Stimulated activated naive CD8-positive, alpha-beta T cell treated with anti-CD3 and anti-CD28 coated beads, Interleukin-15, amount 100 ng/mL, for 72 hours (primary cell): ENCODE measurements around the gene LTC4S.
"Not testable (repeated sequence)": the region's sequence is repeated elsewhere in the genome, so short reads cannot be mapped to it uniquely, and the experiment has no call there.

Experiments used
- ATAC-seq: fragments of 150-1000 bp; cut with Tn5 transposase; 2 replicates; pipeline ENCODE4 v1.10.0; 2021; ENCODE audit warnings: mild to moderate bottlenecking, moderate library complexity
- DNase-seq, 2 donors: peaks; one replicate each; pipeline ENCODE4 v3.0.0; 2021 to 2022
- H3K27ac Mint-ChIP-seq, 2 donors: one replicate each; pipeline ENCODE4 v1.8.0; 2022; ENCODE audit warnings: mild to moderate bottlenecking in 2 of 2, mixed read lengths in 2 of 2, moderate library complexity in 2 of 2
- H3K27me3 Mint-ChIP-seq: one replicate; pipeline ENCODE4 v1.8.0; 2022; ENCODE audit warnings: mixed read lengths
- H3K4me1 Mint-ChIP-seq: one replicate; pipeline ENCODE4 v1.8.0; 2022; ENCODE audit warnings: mild to moderate bottlenecking, mixed read lengths
- H3K4me3 Mint-ChIP-seq, 2 donors: one replicate each; pipeline ENCODE4 v1.8.0; 2022; ENCODE audit warnings: mild to moderate bottlenecking in 2 of 2, mixed read lengths in 2 of 2, moderate library complexity in 1 of 2
- H3K9me3 Mint-ChIP-seq, 2 donors: one replicate each; pipeline ENCODE4 v1.8.0; 2022; ENCODE audit warnings: mixed read lengths in 2 of 2

Gene LTC4S

GRCh38 chr5:179833056-179833708, 39.4 kb downstream of the LTC4S start:
- H3K27me3 Mint-ChIP-seq = no peaks in the 10 kb centered on the region
- no peaks in the 10 kb centered on the region for H3K9me3 Mint-ChIP-seq
- H3K27ac Mint-ChIP-seq = peak overlapping the region in 1 of 2 donors; percentile 85
- peaks cover 37% of the 10 kb centered on the region for H3K4me1 Mint-ChIP-seq
- peak overlapping the region in 1 of 2 donors; percentile 33 for H3K4me3 Mint-ChIP-seq
- ATAC-seq (no peak), DNase-seq (no peak)

DNA sequence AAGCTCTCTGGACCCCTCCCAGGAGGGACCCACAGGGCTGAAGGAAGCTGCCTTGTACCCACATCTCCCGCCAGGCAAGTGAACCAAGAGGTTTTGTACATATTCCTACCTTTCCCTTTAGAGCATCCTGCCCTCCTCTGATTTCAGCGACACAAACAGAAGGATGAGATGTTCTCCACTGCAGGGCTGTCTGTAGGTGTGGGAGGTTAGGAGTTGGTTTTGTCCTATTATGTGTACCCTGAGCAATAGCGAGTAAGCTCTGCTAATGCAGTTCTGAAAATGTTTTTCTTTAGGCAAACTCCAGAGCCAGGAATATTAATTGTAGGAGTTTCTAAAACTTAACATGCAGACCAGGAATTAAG, 39.9 kb downstream of the LTC4S start:
- Mint-ChIP-seq H3K9me3 (no peaks in the 10 kb centered on the region), H3K27me3 (no peaks in the 10 kb centered on the region), H3K27ac (peak overlapping the region in 1 of 2 donors; percentile 42), H3K4me1 (peaks cover 37% of the 10 kb centered on the region), H3K4me3 (peak overlapping the region in 1 of 2 donors; percentile 37)
- DNase-seq = no peak
- no peak for ATAC-seq

- peak overlapping the region in 1 of 2 donors; percentile 42 for H3K27ac Mint-ChIP-seq
- no peaks in the 10 kb centered on the region for H3K27me3 Mint-ChIP-seq
Measured at GRCh38 chr5:179834120-179834519, 40.3 kb downstream of the LTC4S start.

DNA sequence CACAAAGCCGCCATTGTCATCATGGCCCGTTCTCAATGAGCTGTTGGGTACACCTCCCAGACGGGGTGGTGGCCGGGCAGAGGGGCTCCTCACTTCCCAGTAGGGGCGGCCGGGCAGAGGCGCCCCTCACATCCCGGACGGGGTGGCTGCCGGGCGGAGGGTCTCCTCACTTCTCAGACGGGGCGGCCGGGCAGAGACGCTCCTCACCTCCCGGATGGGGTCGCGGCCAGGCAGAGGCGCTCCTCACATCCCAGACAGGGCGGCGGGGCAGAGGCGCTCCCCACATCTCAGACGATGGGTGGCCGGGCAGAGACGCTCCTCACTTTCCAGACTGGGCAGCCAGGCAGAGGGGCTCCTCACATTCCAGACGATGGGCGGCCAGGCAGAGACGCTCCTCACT, 41.1 kb downstream of the LTC4S start:
- H3K27ac Mint-ChIP-seq, H3K9me3 Mint-ChIP-seq, H3K4me3 Mint-ChIP-seq, H3K27me3 Mint-ChIP-seq, ATAC-seq, DNase-seq: not testable (repeated sequence)
- H3K4me1 Mint-ChIP-seq = peaks cover 33% of the 10 kb centered on the region

More at GRCh38 chr5:179834120-179834519, 40.3 kb downstream of the LTC4S start:
- Mint-ChIP-seq H3K9me3 (no peaks in the 10 kb centered on the region), H3K4me1 (peaks cover 35% of the 10 kb centered on the region), H3K4me3 (peak overlapping the region in 1 of 2 donors; percentile 37)
- no peak for ATAC-seq
- DNase-seq = no peak

GRCh38 chr5:179836225-179837019, 42.6 kb downstream of the LTC4S start:
- ATAC-seq (peak; percentile 97), DNase-seq (peak; percentile 44 to 69)
- Mint-ChIP-seq H3K27me3 (no peaks in the 10 kb centered on the region), H3K4me3 (peak overlapping the region; percentile 67 to 70), H3K27ac (peak overlapping the region; percentile 91 to 96), H3K4me1 (peaks cover 33% of the 10 kb centered on the region), H3K9me3 (no peaks in the 10 kb centered on the region)

DNA sequence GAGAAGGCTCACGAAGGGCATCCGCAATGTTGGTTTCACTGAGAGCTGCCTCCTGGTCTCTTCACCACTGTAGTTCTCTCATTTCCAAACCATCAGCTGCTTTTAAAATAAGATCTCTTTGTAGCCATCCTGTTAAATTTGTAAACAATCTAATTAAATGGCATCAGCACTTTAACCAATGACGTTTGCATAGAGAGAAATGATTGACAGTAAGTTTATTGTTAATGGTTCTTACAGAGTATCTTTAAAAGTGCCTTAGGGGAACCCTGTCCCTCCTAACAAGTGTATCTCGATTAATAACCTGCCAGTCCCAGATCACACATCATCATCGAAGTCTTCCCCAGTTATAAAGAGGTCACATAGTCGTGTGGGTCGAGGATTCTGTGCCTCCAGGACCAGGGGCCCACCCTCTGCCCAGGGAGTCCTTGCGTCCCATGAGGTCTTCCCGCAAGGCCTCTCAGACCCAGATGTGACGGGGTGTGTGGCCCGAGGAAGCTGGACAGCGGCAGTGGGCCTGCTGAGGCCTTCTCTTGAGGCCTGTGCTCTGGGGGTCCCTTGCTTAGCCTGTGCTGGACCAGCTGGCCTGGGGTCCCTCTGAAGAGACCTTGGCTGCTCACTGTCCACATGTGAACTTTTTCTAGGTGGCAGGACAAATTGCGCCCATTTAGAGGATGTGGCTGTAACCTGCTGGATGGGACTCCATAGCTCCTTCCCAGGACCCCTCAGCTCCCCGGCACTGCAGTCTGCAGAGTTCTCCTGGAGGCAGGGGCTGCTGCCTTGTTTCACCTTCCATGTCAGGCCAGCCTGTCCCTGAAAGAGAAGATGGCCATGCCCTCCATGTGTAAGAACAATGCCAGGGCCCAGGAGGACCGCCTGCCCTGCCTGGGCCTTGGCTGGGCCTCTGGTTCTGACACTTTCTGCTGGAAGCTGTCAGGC, 43.6 kb downstream of the LTC4S start:
- peaks cover 27% of the 10 kb centered on the region for H3K4me1 Mint-ChIP-seq
- ATAC-seq (no peak), DNase-seq (no peak)
- H3K27me3 Mint-ChIP-seq = no peaks in the 10 kb centered on the region
- peak overlapping the region; percentile 91 to 96 for H3K27ac Mint-ChIP-seq
- no peaks in the 10 kb centered on the region for H3K9me3 Mint-ChIP-seq
- peak overlapping the region; percentile 67 to 70 for H3K4me3 Mint-ChIP-seq

DNA sequence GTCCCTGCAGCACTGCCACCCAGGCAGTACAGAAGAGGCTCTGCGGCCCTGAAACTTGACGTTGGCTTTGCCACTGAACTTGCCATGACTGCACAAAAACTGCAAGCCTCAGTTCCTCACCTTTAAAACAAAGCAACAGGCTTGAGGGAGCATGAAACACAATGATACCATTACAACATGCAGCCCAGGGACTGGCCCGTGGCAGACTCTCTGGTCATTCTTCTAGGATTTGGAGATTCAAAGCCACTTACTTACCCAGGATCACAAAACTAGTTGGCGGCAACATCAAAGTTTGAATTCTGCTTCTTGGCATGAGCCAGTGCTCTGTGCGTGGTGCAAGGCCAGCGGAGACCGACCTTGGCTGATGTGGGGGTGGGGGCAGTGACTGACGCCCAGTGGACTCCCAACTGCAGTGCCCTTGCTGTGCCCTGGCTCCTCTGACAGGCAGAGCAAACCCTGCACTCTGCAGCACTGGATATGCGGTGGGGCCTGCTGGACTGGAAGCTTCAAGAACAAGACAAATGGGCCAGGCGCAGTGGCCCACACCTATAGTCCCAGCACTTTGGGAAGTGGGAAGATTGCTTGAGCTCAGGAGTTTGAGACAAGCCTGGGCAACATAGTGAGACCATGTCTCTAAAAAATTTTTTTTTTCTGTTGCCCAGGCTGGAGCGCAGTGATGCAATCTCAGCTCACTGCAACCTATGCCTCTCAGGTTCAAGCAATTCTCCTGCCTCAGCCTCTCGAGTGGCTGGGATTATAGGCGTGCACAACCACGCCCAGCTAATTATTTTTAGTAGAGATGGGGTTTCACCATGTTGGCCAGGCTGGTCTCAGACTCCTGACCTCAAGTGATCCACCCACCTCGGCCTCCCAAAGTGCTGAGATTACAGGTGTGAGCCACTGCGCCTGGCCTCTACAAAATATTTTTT, 45.8 kb downstream of the LTC4S start:
- Mint-ChIP-seq H3K4me1 (peaks cover 21% of the 10 kb centered on the region), H3K4me3 (no peak overlapping the region), H3K27me3 (no peaks in the 10 kb centered on the region), H3K9me3 (peaks cover 0 to under 1% of the 10 kb centered on the region in 2 donors), H3K27ac (peak overlapping the region in 1 of 2 donors; percentile 71)
- no peak for ATAC-seq
- no peak for DNase-seq

GRCh38 chr5:179840321-179840720, 46.5 kb downstream of the LTC4S start:
- Mint-ChIP-seq H3K9me3 (peaks cover 5 to 7% of the 10 kb centered on the region in 2 donors), H3K27me3 (no peaks in the 10 kb centered on the region), H3K4me1 (peaks cover 21% of the 10 kb centered on the region), H3K27ac (peak overlapping the region; percentile 77 to 80), H3K4me3 (peak overlapping the region in 1 of 2 donors; percentile 31)
- no peak for DNase-seq
- ATAC-seq = no peak

DNA sequence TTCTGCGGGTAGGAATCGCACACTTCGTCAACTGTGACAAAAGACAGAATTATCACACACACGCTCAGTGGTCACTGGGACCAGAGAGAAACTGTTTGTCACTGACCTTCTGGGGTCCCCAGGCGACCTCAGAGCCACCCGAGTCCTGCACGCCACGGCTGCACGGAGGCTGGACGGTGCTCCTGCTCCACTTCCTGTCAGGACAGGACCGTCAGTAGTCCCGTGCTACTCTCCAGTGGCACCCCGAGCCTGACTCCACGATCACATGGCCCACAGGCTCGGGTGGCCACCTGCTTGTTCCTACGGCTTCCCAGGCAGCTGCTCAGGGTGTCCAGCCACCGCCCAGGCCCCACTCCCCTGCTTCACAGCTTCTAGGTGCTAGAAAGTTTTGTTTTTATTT, 47.0 kb downstream of the LTC4S start:
- DNase-seq = no peak

DNA sequence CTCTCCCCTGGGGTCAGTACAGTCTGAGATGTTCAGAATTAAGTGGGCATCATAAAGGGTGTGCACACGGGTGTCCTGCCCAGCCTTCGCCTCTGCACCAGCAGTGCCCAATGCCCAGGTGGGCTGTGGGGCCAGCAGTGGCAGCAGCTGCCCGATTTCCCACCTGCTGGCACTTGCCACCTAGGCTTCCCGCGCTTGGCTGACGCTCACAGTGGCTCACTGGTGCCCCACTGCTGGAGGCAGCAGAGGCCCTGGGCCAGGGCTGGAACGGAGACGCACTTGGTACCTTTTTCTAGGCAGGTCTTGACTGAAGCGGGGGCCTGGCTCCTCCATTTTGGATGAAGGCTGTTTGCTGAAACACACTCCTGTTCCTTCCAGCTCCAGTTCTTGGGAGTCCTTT, 47.8 kb downstream of the LTC4S start:
- Mint-ChIP-seq H3K4me3 (no peak overlapping the region), H3K27me3 (no peaks in the 10 kb centered on the region), H3K27ac (no peak overlapping the region), H3K9me3 (peaks cover 5 to 7% of the 10 kb centered on the region in 2 donors), H3K4me1 (peaks cover 11% of the 10 kb centered on the region)
- no peak for DNase-seq
- no peak for ATAC-seq

More for the DNA sequence above, 47.0 kb downstream of the LTC4S start:
- ATAC-seq = no peak
- Mint-ChIP-seq H3K9me3 (peaks cover 5 to 7% of the 10 kb centered on the region in 2 donors), H3K27ac (peak overlapping the region in 1 of 2 donors; percentile 78), H3K4me3 (no peak overlapping the region), H3K4me1 (peaks cover 20% of the 10 kb centered on the region), H3K27me3 (no peaks in the 10 kb centered on the region)
